CD4-positive, alpha-beta memory T cell (primary cell): Measurements from ENCODE around the gene ZNF462. TPM values are rescaled to one million over a fixed set of nuclear protein-coding genes. Genes with fewer than 3 reads are reported as not detected.

Source experiments
- CTCF ChIA-PET: fragments of 350-600 bp; sonication (Branson Sonifier 250); formaldehyde crosslinking; loops from one replicate; lab custom pipeline; 2021; ENCODE audit warnings: inconsistent platforms; ENCODE audit not compliant: partially characterized antibody; lab: Charles Lee
- POLR2A ChIA-PET: fragments of 350-600 bp; sonication (Branson Sonifier 250); formaldehyde crosslinking; loops from one replicate; lab custom pipeline; 2021; ENCODE audit not compliant: partially characterized antibody; lab: Charles Lee
- DNase-seq, 5 donors: peaks; one replicate each; pipeline versions ENCODE4 v3.0.0 to v3.0.0-alpha.2; 2020 to 2022; ENCODE audit warnings: mixed read lengths in 1 of 5
- H3K27ac ChIP-seq: one replicate; pipeline ENCODE4 v1.7.0; 2013; ENCODE audit warnings: low read depth, low read length
- H3K27me3 ChIP-seq: 2 replicates; pipeline ENCODE4 v1.7.0; 2013; ENCODE audit warnings: mild to moderate bottlenecking, low read length, moderate library complexity; ENCODE audit not compliant: insufficient read depth
- H3K36me3 ChIP-seq: 2 replicates; pipeline ENCODE4 v1.7.0; 2013; ENCODE audit warnings: mild to moderate bottlenecking, low read length, moderate library complexity; ENCODE audit not compliant: insufficient read depth
- H3K4me1 ChIP-seq: 2 replicates; pipeline ENCODE4 v1.7.0; 2013; ENCODE audit warnings: mild to moderate bottlenecking, low read length, moderate library complexity; ENCODE audit not compliant: insufficient read depth
- H3K4me3 ChIP-seq, 2 donors: one replicate each; pipeline ENCODE4 v1.7.0; 2013; ENCODE audit warnings: low read length in 2 of 2, mild to moderate bottlenecking in 1 of 2
- H3K9me3 ChIP-seq, 2 donors: one replicate each; pipeline ENCODE4 v1.7.0; 2013; ENCODE audit warnings: low read length in 2 of 2, control low read depth in 1 of 2; ENCODE audit not compliant: control insufficient read depth in 1 of 2
- H3K27ac Mint-ChIP-seq, 7 donors: one replicate each; pipeline ENCODE4 v1.8.0; 2020 to 2021; ENCODE audit warnings: mixed read lengths in 7 of 7, mild to moderate bottlenecking in 6 of 7, inconsistent platforms in 3 of 7, moderate library complexity in 3 of 7
- H3K27me3 Mint-ChIP-seq, 2 donors: one replicate each; pipeline ENCODE4 v1.8.0; 2020 to 2021; ENCODE audit warnings: mixed read lengths in 2 of 2
- H3K36me3 Mint-ChIP-seq, 2 donors: one replicate each; pipeline ENCODE4 v1.8.0; 2020 to 2021; ENCODE audit warnings: mixed read lengths in 2 of 2, inconsistent platforms in 1 of 2, mild to moderate bottlenecking in 1 of 2
- H3K4me1 Mint-ChIP-seq, 4 donors: one replicate each; pipeline ENCODE4 v1.8.0; 2020 to 2021; ENCODE audit warnings: mixed read lengths in 4 of 4, mild to moderate bottlenecking in 1 of 4
- H3K4me3 Mint-ChIP-seq, 8 donors: one replicate each; pipeline ENCODE4 v1.8.0; 2020 to 2021; ENCODE audit warnings: mixed read lengths in 8 of 8, mild to moderate bottlenecking in 7 of 8, moderate library complexity in 6 of 8, inconsistent platforms in 3 of 8
- H3K9me3 Mint-ChIP-seq, 8 donors: one replicate each; pipeline ENCODE4 v1.8.0; 2020 to 2021; ENCODE audit warnings: mixed read lengths in 8 of 8, mild to moderate bottlenecking in 5 of 8, inconsistent platforms in 3 of 8, moderate library complexity in 1 of 8
- intact Hi-C: fragments of 100-400 bp; cut with micrococcal nuclease; formaldehyde crosslinking; loops from one replicate; pipeline ENCODE4 v1.15.1; 2023
- polyA plus RNA-seq, 2 donors: library from polyadenylated mRNA; unstranded; fragments of 300-500 nt; fragmentation: Illumina TruSeq; gene quantifications; one replicate each; pipeline ENCODE4 v1.2.3, GENCODE V29; 2021
- total RNA-seq, 2 experiments: library from RNA; stranded (reverse); gene quantifications; one replicate each; pipeline ENCODE4 v1.2.3, GENCODE V29; 2021

Gene ZNF462
- total and polyA plus RNA-seq, 4 experiments from 2014 or later, result 1.0 to 2.8 (median 1.8) TPM; not detected in 1

DNA sequence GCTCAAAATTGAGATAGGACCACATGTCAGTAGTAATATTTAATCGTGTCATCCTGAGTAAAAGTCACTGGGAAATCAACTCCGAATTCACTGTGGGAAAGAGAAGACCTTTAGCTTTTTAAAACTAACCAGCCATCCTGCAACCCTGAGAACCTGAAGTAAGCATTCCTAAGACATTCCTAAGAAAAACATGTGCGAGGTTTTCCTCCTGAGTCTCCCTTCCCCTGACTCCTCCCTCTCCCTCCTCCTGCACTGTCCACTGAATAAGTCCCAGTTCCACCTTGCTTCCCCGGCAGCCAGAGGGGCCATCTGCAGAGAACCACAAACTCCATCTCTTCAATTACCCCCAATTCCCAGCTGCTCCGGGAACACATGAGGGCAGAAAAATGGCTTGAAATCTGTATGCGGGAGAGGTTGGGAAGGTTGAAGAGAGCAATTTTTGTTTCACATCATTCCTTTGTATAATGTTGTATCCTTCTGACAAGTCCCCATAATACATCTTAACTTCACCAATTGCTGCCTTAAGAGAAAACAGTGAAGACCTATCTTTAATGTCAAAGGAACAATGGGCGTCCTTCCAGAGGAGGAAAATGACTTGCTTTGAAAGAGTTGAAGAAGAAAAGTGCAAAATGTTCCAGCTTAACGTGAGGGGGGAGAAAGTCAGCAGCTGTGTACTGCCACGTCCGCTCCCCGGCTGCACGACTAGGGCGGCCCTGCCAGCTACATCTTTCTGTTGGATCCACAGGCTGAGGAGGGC is 186.3 kb downstream of the ZNF462 start:
- Mint-ChIP-seq H3K4me3 (no peak overlapping the region), H3K27ac (no peak overlapping the region), H3K36me3 (no peaks in the 10 kb centered on the region), H3K4me1 (no peaks in the 10 kb centered on the region), H3K27me3 (peaks cover 0 to 2% of the 10 kb centered on the region in 2 donors), H3K9me3 (peaks cover 0 to 5% (median 0%) of the 10 kb centered on the region in 8 donors)
- no peaks in the 10 kb centered on the region for H3K9me3 ChIP-seq
- H3K36me3 ChIP-seq, result no peaks in the 10 kb centered on the region
- H3K4me1 ChIP-seq, result no peaks in the 10 kb centered on the region
- no peak overlapping the region for H3K27ac ChIP-seq
- intact Hi-C loops, result no loop called here
- POLR2A ChIA-PET, result no interaction called here
- CTCF ChIA-PET, result no interaction called here
- no peak for DNase-seq
- no peak overlapping the region for H3K4me3 ChIP-seq
- H3K27me3 ChIP-seq, result no peaks in the 10 kb centered on the region

GRCh38 chr9:107049803-107050184 is 186.8 kb downstream of the ZNF462 start:
- Mint-ChIP-seq H3K36me3 (no peaks in the 10 kb centered on the region), H3K4me3 (no peak overlapping the region), H3K4me1 (no peaks in the 10 kb centered on the region), H3K27ac (no peak overlapping the region), H3K27me3 (peaks cover 0 to 2% of the 10 kb centered on the region in 2 donors), H3K9me3 (peaks cover 0 to 5% (median 0%) of the 10 kb centered on the region in 8 donors)
- POLR2A ChIA-PET, result no interaction called here
- intact Hi-C loops, result no loop called here
- Histone ChIP-seq H3K4me1 (no peaks in the 10 kb centered on the region), H3K9me3 (no peaks in the 10 kb centered on the region), H3K27ac (no peak overlapping the region), H3K27me3 (no peaks in the 10 kb centered on the region), H3K36me3 (no peaks in the 10 kb centered on the region), H3K4me3 (no peak overlapping the region)
- CTCF ChIA-PET, result no interaction called here
- no peak for DNase-seq

DNA sequence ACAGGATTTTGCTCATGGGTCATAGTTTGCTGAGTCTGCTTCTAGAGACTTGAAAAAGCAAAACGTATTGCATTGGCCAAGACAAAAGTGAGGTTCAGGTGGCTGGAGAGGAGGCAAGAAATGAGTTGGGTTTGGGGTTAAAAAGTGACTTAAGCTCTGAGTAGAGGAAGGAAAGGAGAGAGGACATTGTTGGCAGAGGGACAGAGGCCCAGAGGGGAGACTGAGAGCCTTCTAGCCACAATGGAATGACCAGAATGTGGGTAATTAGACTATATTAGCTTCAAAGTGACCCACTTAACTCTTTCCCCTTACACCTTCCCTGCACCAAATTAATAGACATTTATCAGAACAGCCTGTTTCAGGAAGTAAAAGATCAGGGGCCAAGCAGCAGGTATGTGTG is 188.4 kb downstream of the ZNF462 start:
- Mint-ChIP-seq H3K4me3 (no peak overlapping the region), H3K27ac (no peak overlapping the region), H3K9me3 (peaks cover 0 to 3% (median 0%) of the 10 kb centered on the region in 8 donors), H3K4me1 (no peaks in the 10 kb centered on the region), H3K36me3 (no peaks in the 10 kb centered on the region), H3K27me3 (peaks cover 0 to 2% of the 10 kb centered on the region in 2 donors)
- no peak overlapping the region for H3K27ac ChIP-seq
- no peaks in the 10 kb centered on the region for H3K9me3 ChIP-seq
- CTCF ChIA-PET, result no interaction called here
- intact Hi-C loops, result no loop called here
- POLR2A ChIA-PET, result no interaction called here
- H3K27me3 ChIP-seq, result no peaks in the 10 kb centered on the region
- DNase-seq, result no peak
- no peak overlapping the region for H3K4me3 ChIP-seq
- H3K4me1 ChIP-seq, result no peaks in the 10 kb centered on the region
- H3K36me3 ChIP-seq, result no peaks in the 10 kb centered on the region

GRCh38 chr9:107054146-107054545 is 191.2 kb downstream of the ZNF462 start:
- H3K4me3 ChIP-seq, result no peak overlapping the region
- Mint-ChIP-seq H3K4me1 (no peaks in the 10 kb centered on the region), H3K27ac (no peak overlapping the region), H3K4me3 (no peak overlapping the region), H3K36me3 (no peaks in the 10 kb centered on the region), H3K9me3 (peaks cover 0 to 3% (median 0%) of the 10 kb centered on the region in 8 donors), H3K27me3 (peaks cover 0 to 3% of the 10 kb centered on the region in 2 donors)
- POLR2A ChIA-PET, result no interaction called here
- no peak for DNase-seq
- intact Hi-C loops, result no loop called here
- CTCF ChIA-PET, result no interaction called here
- H3K27me3 ChIP-seq, result no peaks in the 10 kb centered on the region
- H3K36me3 ChIP-seq, result no peaks in the 10 kb centered on the region
- H3K9me3 ChIP-seq, result no peaks in the 10 kb centered on the region
- H3K4me1 ChIP-seq, result no peaks in the 10 kb centered on the region
- H3K27ac ChIP-seq, result no peak overlapping the region

- peaks cover 0 to 2% of the 10 kb centered on the region in 2 donors for H3K27me3 Mint-ChIP-seq
- no peak for DNase-seq
- Histone ChIP-seq H3K27ac (no peak overlapping the region), H3K36me3 (no peaks in the 10 kb centered on the region), H3K4me3 (no peak overlapping the region), H3K4me1 (no peaks in the 10 kb centered on the region), H3K9me3 (no peaks in the 10 kb centered on the region), H3K27me3 (no peaks in the 10 kb centered on the region)
- no peak overlapping the region for H3K4me3 Mint-ChIP-seq
- no peak overlapping the region for H3K27ac Mint-ChIP-seq
- ChIA-PET POLR2A (no interaction called here), CTCF (no interaction called here)
- H3K36me3 Mint-ChIP-seq, result no peaks in the 10 kb centered on the region
- intact Hi-C loops, result no loop called here
- H3K9me3 Mint-ChIP-seq, result peaks cover 0 to 3% (median 0%) of the 10 kb centered on the region in 8 donors
- H3K4me1 Mint-ChIP-seq, result no peaks in the 10 kb centered on the region
These were observed 196.3 kb downstream of the ZNF462 start for GRCh38 chr9:107059220-107059619.

GRCh38 chr9:107060062-107060461 is 197.1 kb downstream of the ZNF462 start:
- POLR2A ChIA-PET, result no interaction called here
- H3K4me1 ChIP-seq, result no peaks in the 10 kb centered on the region

More at GRCh38 chr9:107060062-107060461, 197.1 kb downstream of the ZNF462 start:
- H3K27ac ChIP-seq, result no peak overlapping the region
- Mint-ChIP-seq H3K4me1 (no peaks in the 10 kb centered on the region), H3K36me3 (no peaks in the 10 kb centered on the region), H3K9me3 (peaks cover 0 to 3% (median 0%) of the 10 kb centered on the region in 8 donors), H3K27ac (no peak overlapping the region), H3K4me3 (no peak overlapping the region), H3K27me3 (peaks cover 0 to 2% of the 10 kb centered on the region in 2 donors)
- H3K4me3 ChIP-seq, result no peak overlapping the region
- no peaks in the 10 kb centered on the region for H3K36me3 ChIP-seq
- intact Hi-C loops, result no loop called here
- no peak for DNase-seq
- no peaks in the 10 kb centered on the region for H3K9me3 ChIP-seq
- CTCF ChIA-PET, result no interaction called here
- no peaks in the 10 kb centered on the region for H3K27me3 ChIP-seq
